Hair follicle dermal papilla cell (primary cell): ENCODE measurements around the gene PLEKHA5. TPM values are rescaled to one million over a fixed set of nuclear protein-coding genes. Genes with fewer than 3 reads are reported as not detected.

ENCODE experiments used
- small RNA-seq: library from RNA; depleted of rRNA; stranded (forward); fragments of <200 nt; gene quantifications from one replicate; pipeline ENCODE3, GENCODE V24; 2012
- total RNA-seq: library from RNA; depleted of rRNA; stranded (reverse); fragments of >200 nt; gene quantifications from 2 replicates; pipeline ENCODE4 v1.2.3, GENCODE V29; 2012

PLEKHA5 gene
- 39.7 and 49.0 TPM in 2 replicates for total RNA-seq

GRCh38 chr12:19129486-19130223 is at the start of gene PLEKHA5:
Gene PLEKHA5, plus strand, starts transcription at chr12:19129733. Its CDS starts 67 bp downstream, at chr12:19129800.

Small RNA genes within 50 kb of the gene (small RNA-seq; reads per million reads assigned to genes)
- gene AC091805.2 (not detected), gene RN7SL67P (not detected)
